H1 (cell line): ENCODE results near the gene KLHL10. TPM values are rescaled to one million over a fixed set of nuclear protein-coding genes. Genes with fewer than 3 reads are reported as not detected.

Experiments used
- CTBP2 ChIP-seq: IDR thresholded peaks from 2 replicates; pipeline ENCODE4 v1.7.0; 2011; ENCODE audit warnings: borderline replicate concordance, mild to moderate bottlenecking, moderate library complexity, mixed read lengths, low read length; ENCODE audit not compliant: insufficient read depth, insufficient read length
- NANOG ChIP-seq: IDR thresholded peaks from 2 replicates; pipeline ENCODE4 v1.6.1; 2011; ENCODE audit warnings: low read length, low read depth, mild to moderate bottlenecking, inconsistent platforms; ENCODE audit not compliant: insufficient read depth, poor library complexity, severe bottlenecking
- RFX5 ChIP-seq: IDR thresholded peaks from 2 replicates; pipeline ENCODE4 v1.6.1; 2011; ENCODE audit warnings: low read depth, low read length, improper control_type of control experiment, borderline replicate concordance
- polyA plus RNA-seq, 7 experiments: library from polyadenylated mRNA; depleted of rRNA in 3 of 7; stranded (reverse) in 5 of 7; unstranded in 2 of 7; fragments of >200 nt in 5 of 7; fragments of 200-250 nt in 2 of 7; gene quantifications; 1 replicate in 5 of 7; 2 replicates in 1 of 7; 4 replicates in 1 of 7; pipeline versions ENCODE4 v1.2.1 to v1.2.3, GENCODE V29; 2011 to 2013; ENCODE audit warnings: missing spikeins in 2 of 7, mixed read lengths in 2 of 7
- total RNA-seq: library from RNA; stranded (reverse); fragmentation: NEBNext Ultra II Directional; extraction: Animal tissue kit (Norgen Biotek cat#: 25700); gene quantifications from 2 replicates; pipeline ENCODE4 v1.2.1, GENCODE V29; 2021

KLHL10 gene
- total and polyA plus RNA-seq, 2 of the 8 experiments (the other 6 are each of a cell fraction or from before 2014, with no cell fraction given): 0.19 to 0.26 TPM

- TF ChIP-seq CTBP2 (no peak), NANOG (no peak), RFX5 (no peak)
- TF ChIP-seq, all 59 proteins: peak for 0
Observed at GRCh38 chr17:41794540-41794975, 43.1 kb upstream of the KLHL10 start (continued).
